Body of pancreas (tissue), 4 donors: ENCODE data around the gene GP1BB. TPM values are rescaled to one million over a fixed set of nuclear protein-coding genes. Genes with fewer than 3 reads are reported as not detected.
"Not testable (repeated sequence)": the region's sequence is repeated elsewhere in the genome, so short reads cannot be mapped to it uniquely, and the experiment has no call there.

ENCODE experiments used
- ATAC-seq: fragments of 150-250 bp; one replicate; pipeline ENCODE4 v1.9.1; 2016
- DNase-seq, 4 donors: peaks; one replicate each; pipeline ENCODE4 v3.0.0-alpha.2; 2019
- H3K27ac ChIP-seq, 4 donors: fragments of 200-600 bp; sonication (generic); 1 replicate in 3 of 4; 2 replicates in 1 of 4; pipeline versions ENCODE4 v1.5.1 to v1.6.1; 2016 to 2019; ENCODE audit warnings: mild to moderate bottlenecking in 1 of 4, mixed read lengths in 1 of 4, moderate library complexity in 1 of 4
- H3K27me3 ChIP-seq, 2 donors: fragments of 200-600 bp; sonication (generic); one replicate each; pipeline ENCODE4 v1.6.0; 2016; ENCODE audit warnings: mild to moderate bottlenecking in 1 of 2
- H3K36me3 ChIP-seq, 2 donors: fragments of 200-600 bp; sonication (generic); replicated peaks in 1 of 2; 2 replicates each; pipeline ENCODE4 v1.5.1; 2016; ENCODE audit warnings: low read depth in 2 of 2; ENCODE audit not compliant: insufficient read depth in 1 of 2
- H3K4me1 ChIP-seq: fragments of 200-600 bp; sonication (generic); one replicate; pipeline ENCODE4 v1.6.0; 2016
- H3K4me3 ChIP-seq, 2 donors: fragments of 200-600 bp; sonication (generic); 1 replicate in 1 of 2; 2 replicates in 1 of 2; pipeline ENCODE4 v1.5.1; 2016 to 2019
- H3K9me3 ChIP-seq, 3 donors: fragments of 200-600 bp; sonication (generic); 1 replicate in 2 of 3; 2 replicates in 1 of 3; pipeline ENCODE4 v1.5.1; 2016
- CTCF ChIP-seq, 7 experiments: fragments of 450-650 bp in 4 of 7; fragments of 200-600 bp in 3 of 7; sonication (generic) in 3 of 7; IDR thresholded peaks; one replicate each; pipeline ENCODE4 v1.5.1; 2016 to 2019; ENCODE audit warnings: antibody characterized with exemption in 7 of 7
- POLR2A ChIP-seq, 3 donors: fragments of 450-650 bp; IDR thresholded peaks; one replicate each; pipeline ENCODE4 v1.6.1; 2016; ENCODE audit warnings: antibody characterized with exemption in 3 of 3, mild to moderate bottlenecking in 2 of 3
- WGBS, 2 donors: methylation state at CpG; one replicate each; pipeline ENCODE4 v1.1.5; 2017; 5-methylcytosine and 5-hydroxymethylcytosine counted together
- intact Hi-C: fragments of 100-400 bp; cut with DNase I; formaldehyde crosslinking; loops from one replicate; pipeline ENCODE4 v1.15.1; 2023
- total RNA-seq, 2 donors: library from RNA; depleted of rRNA; stranded (reverse); fragments of >200 nt; gene quantifications; one replicate each; pipeline ENCODE4 v1.1.0, GENCODE V29; 2016

GP1BB gene
- total RNA-seq, 2 donors from 2014 or later: 6.2 to 29.7 TPM

DNA sequence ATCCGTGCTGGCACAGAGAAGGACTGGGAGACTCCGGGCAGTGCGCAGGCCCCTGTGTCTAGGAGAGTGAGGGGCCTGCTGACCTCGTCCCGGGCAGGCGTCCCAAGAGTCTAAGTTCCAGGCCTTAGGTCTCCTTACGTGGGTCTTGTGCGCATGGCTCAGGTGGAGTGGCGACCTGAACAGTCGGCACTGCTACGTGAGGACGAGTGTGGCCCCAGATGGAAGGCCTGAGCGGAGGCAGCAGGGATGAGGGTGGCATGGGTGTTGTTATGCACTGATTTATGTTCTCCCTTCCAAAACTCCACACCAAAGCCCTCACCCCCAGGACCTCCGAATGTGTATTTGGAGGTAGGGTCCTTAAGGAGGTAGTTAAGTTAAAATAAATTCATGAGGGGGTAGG is 29.8 kb upstream of the GP1BB start:
- no peak for ATAC-seq
- no peaks in the 10 kb centered on the region for H3K4me1 ChIP-seq
- TF ChIP-seq CTCF (IDR thresholded peaks at IDR 0.05) (no peak), POLR2A (IDR thresholded peaks at IDR 0.05) (no peak)
- H3K9me3 ChIP-seq: no peaks in the 10 kb centered on the region
- no peak for DNase-seq
- no peaks in the 10 kb centered on the region for H3K36me3 ChIP-seq
- H3K4me3 ChIP-seq: no peak overlapping the region
- H3K27ac ChIP-seq: no peak overlapping the region
- 82 to 86% methylated on average over 14 of the region's 14 CpGs for WGBS, 2 donors
- intact Hi-C loops: no loop called here
- no peaks in the 10 kb centered on the region for H3K27me3 ChIP-seq

DNA sequence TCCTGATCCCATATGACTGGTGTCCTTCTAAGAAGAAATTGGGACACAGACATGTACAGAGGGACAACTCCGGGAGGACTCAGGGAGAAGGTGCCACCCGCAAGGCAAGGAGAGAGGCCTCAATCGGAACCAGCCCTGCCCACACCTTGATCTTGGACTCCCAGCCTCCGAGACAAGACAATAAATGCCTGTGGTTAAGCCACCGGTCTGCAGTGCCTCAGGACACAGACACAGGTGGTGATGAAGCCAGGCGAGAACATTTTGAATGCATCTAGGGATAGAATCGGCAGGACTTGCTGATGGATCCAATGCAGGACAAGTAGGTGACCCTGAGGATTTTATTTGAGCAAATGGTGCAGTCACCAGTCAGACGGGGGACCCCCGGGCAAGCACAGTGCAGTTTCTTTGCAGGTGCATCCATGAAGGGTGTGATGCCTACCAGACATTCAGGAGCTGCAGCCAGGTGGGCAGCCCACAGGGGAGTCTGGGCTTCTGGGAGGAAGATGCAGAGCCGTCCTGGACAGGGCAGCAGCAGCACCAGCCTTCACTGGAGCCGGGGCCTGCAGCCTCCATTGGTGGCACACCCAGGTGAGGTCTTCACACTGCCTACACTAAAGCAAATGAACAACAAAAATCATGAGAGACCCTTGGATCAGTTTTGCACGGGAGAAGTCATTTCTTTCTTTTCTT is 29.2 kb upstream of the GP1BB start:
- intact Hi-C loops: no loop called here
- Histone ChIP-seq H3K4me3 (no peak overlapping the region), H3K9me3 (no peaks in the 10 kb centered on the region), H3K36me3 (no peaks in the 10 kb centered on the region), H3K27me3 (no peaks in the 10 kb centered on the region), H3K27ac (no peak overlapping the region), H3K4me1 (no peaks in the 10 kb centered on the region)
- no peak for DNase-seq
- ATAC-seq: no peak
- 79 to 82% methylated on average over 11 to 12 of the region's 12 CpGs for WGBS, 2 donors
- TF ChIP-seq CTCF (IDR thresholded peaks at IDR 0.05) (no peak), POLR2A (IDR thresholded peaks at IDR 0.05) (no peak)

DNA sequence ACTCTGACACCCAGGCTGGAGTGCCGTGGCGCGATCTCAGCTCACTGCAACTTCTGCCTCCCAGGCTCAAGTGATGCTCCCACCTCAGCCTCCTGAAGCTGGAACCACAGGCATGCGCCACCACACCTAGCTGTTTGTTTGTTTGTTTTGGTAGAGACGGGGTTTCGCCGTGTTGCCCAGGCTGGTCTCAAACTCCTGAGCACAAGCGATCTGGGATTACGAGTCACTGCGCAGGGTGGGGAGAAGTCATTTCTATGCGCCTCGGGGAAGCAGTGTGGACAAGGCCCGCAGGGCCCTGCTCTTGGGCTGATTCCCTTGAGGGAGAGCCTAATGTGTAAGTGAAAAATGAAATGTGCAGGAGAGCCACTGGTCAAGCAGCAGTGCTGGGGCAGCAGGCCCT is 28.6 kb upstream of the GP1BB start:
- Histone ChIP-seq H3K36me3 (no peaks in the 10 kb centered on the region), H3K9me3 (no peaks in the 10 kb centered on the region), H3K4me1 (no peaks in the 10 kb centered on the region), H3K4me3 (no peak overlapping the region), H3K27ac (no peak overlapping the region), H3K27me3 (no peaks in the 10 kb centered on the region)
- ATAC-seq (no peak), DNase-seq (no peak)
- WGBS, 2 donors: 85 to 87% methylated on average over 13 of the region's 13 CpGs
- TF ChIP-seq CTCF (IDR thresholded peaks at IDR 0.05) (no peak), POLR2A (IDR thresholded peaks at IDR 0.05) (no peak)
- intact Hi-C loops: no loop called here

- Histone ChIP-seq H3K4me1 (no peaks in the 10 kb centered on the region), H3K4me3 (no peak overlapping the region), H3K27ac (no peak overlapping the region), H3K36me3 (no peaks in the 10 kb centered on the region), H3K9me3 (no peaks in the 10 kb centered on the region), H3K27me3 (no peaks in the 10 kb centered on the region)
- intact Hi-C loops: no loop called here
- no peak for TF ChIP-seq POLR2A (IDR thresholded peaks at IDR 0.05)
- TF ChIP-seq CTCF (IDR thresholded peaks at IDR 0.05): no peak
- WGBS, 2 donors: 74 to 79% methylated on average over 2 of the region's 2 CpGs
- ATAC-seq (no peak), DNase-seq (no peak)
Observed at GRCh38 chr22:19696504-19697276, 26.6 kb upstream of the GP1BB start.

GRCh38 chr22:19697871-19698270 is 25.5 kb upstream of the GP1BB start:
- ATAC-seq, H3K27ac ChIP-seq, H3K36me3 ChIP-seq, H3K4me3 ChIP-seq, H3K9me3 ChIP-seq, intact Hi-C loops, DNase-seq, H3K4me1 ChIP-seq, H3K27me3 ChIP-seq: not testable (repeated sequence)
- WGBS, 2 donors: 79 to 83% methylated on average over 1 of the region's 1 CpG
